Endothelial cell of umbilical vein (primary cell): ENCODE measurements around the gene NIPBL.

Experiments
- MYC ChIP-seq: IDR thresholded peaks from one replicate; pipeline ENCODE4 v1.6.1; 2011; ENCODE audit warnings: mild to moderate bottlenecking, low read depth, low read length
- POLR2A ChIP-seq: IDR thresholded peaks from 2 replicates; pipeline ENCODE4 v1.6.1; 2012; ENCODE audit warnings: low read depth, mild to moderate bottlenecking, control low read depth, low read length
- POLR2AphosphoS5 ChIP-seq: IDR thresholded peaks from 2 replicates; pipeline ENCODE4 v1.6.1; 2012; ENCODE audit warnings: low read depth, mild to moderate bottlenecking, control low read depth, low read length, moderate library complexity; ENCODE audit not compliant: insufficient read depth
- TF ChIP-seq, protein P1 (sequence below), 2 donors: IDR thresholded peaks; 1 replicate in 1 of 2; 2 replicates in 1 of 2; pipeline ENCODE4 v1.5.1; 2011; ENCODE audit warnings: low read length in 2 of 2, mild to moderate bottlenecking in 2 of 2, moderate library complexity in 2 of 2, control low read depth in 1 of 2, inconsistent platforms in 1 of 2, low read depth in 1 of 2; ENCODE audit not compliant: insufficient read depth in 1 of 2; ENCODE audit errors: extremely low read depth in 1 of 2

DNA sequence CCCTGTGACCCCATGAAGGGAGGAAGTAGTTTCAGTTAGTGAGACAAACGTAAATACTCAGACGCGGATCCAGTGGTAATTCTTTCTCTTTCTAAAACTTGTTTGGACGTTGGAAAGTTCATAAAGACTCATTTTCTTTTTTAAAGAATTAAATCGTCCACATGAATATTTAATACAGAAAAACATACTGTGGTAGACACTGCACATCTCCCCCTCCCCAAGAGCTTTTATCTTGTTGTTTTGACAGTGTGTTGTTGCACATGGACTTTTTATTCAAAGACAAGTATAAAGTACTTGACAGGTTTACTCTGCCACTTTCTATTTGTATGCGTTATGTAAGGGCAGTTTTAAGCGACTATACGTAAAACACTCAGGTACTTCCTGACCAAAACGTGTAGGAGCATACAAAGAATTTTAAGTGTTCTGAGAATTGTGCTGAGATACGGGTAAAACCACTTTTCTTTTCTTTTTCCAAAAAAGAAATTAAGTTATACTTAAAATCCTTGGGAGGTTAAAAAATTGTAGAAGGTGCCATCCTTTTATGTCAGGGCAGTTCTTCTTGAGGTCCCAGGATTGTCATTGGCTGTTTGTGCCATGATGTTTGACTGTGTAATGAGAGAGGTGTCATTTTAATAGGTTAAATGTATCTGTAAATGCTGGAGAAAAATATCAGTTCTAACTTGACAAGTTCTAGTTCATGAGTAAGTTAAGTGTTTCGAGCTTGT is 1.3 kb downstream of the NIPBL start:
- TF ChIP-seq, protein P1, sequence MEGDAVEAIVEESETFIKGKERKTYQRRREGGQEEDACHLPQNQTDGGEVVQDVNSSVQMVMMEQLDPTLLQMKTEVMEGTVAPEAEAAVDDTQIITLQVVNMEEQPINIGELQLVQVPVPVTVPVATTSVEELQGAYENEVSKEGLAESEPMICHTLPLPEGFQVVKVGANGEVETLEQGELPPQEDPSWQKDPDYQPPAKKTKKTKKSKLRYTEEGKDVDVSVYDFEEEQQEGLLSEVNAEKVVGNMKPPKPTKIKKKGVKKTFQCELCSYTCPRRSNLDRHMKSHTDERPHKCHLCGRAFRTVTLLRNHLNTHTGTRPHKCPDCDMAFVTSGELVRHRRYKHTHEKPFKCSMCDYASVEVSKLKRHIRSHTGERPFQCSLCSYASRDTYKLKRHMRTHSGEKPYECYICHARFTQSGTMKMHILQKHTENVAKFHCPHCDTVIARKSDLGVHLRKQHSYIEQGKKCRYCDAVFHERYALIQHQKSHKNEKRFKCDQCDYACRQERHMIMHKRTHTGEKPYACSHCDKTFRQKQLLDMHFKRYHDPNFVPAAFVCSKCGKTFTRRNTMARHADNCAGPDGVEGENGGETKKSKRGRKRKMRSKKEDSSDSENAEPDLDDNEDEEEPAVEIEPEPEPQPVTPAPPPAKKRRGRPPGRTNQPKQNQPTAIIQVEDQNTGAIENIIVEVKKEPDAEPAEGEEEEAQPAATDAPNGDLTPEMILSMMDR (IDR thresholded peaks at IDR 0.05; ENCODE audit: extremely low read depth in 1 of 2, insufficient read depth in 1 of 2, low read depth in 1 of 2, low read length in 2 of 2): no peak
- TF ChIP-seq POLR2AphosphoS5: no peak
- TF ChIP-seq POLR2A: no peak
- TF ChIP-seq MYC: no peak
